ENCODE results near the gene PHKG2.

PHKG2 gene

DNA sequence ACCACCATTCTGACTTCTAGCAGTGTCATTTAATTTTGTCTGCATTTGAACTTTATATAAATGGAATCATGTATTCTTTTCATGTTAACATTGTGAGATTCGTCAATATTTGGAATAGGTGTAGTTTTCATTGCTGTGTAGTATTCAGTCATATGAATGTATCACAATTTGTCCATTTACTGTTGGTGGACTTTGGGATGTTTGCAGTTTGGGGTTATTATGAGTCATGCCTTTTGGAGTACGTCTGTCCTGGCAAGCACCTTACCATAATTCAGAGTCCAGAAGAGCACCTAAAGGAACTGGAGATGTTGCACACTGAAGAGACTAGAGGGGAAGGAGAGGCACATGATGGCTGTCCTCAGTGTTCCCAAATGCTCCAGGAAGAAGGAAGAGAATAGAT is 3.1 kb upstream of the PHKG2 start:
- Histone ChIP-seq H3K27ac (ENCODE audit: low read depth, low read length) (no peak overlapping the region), H3K9ac (ENCODE audit: low read length) (no peak overlapping the region), H3K9me3 (ENCODE audit: control insufficient read depth, insufficient read depth, low read depth, low read length) (no peaks in the 10 kb centered on the region), H3K27me3 (ENCODE audit: control insufficient read depth, insufficient read depth, low read length) (no peaks in the 10 kb centered on the region), H3K4me3 (ENCODE audit: low read depth, low read length) (no peak overlapping the region), H3K4me1 (ENCODE audit: control insufficient read depth, insufficient read depth, low read length) (peaks cover 20% of the 10 kb centered on the region; the same call in 1 of the 2 replicates), H3K36me3 (ENCODE audit: control insufficient read depth, insufficient read depth, low read length) (peaks cover 31% of the 10 kb centered on the region)

DNA sequence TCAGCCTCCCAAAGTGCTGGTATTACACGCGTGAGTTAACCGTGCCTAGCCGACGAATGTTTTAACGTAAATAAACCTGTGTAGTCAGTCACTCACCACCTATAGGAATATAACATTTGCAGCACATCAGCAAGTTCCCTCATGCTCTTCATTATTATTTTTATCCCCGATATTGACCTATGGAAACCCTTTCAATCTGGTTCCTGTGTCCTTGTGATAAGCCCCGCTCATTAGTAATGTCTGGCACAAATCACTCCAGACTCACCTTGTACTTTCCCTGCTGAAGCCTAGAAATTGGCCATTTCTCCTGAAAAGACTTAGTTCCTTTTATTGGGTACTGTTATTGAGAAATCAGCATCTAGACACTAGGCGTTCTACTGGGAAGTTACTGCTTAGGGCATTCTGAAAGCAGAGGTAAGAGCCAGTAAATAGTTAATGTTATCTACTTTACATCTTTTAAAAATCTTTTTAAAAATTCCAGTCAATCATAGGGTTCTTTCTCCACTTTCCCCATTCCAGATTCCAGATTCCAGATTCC is 1.5 kb upstream of the PHKG2 start:
- no peaks in the 10 kb centered on the region for H3K27me3 ChIP-seq (ENCODE audit: control insufficient read depth, insufficient read depth, low read length)
- H3K36me3 ChIP-seq (ENCODE audit: control insufficient read depth, insufficient read depth, low read length) = peaks cover 41% of the 10 kb centered on the region
- no peak overlapping the region for H3K27ac ChIP-seq (ENCODE audit: low read depth, low read length)
- H3K9me3 ChIP-seq (ENCODE audit: control insufficient read depth, insufficient read depth, low read depth, low read length) = no peaks in the 10 kb centered on the region
- no peak overlapping the region for H3K4me3 ChIP-seq (ENCODE audit: low read depth, low read length)
- 0 out of 2 replicates have a peak, but pooled peaks cover 7% of the 10 kb centered on the region for H3K4me1 ChIP-seq (ENCODE audit: control insufficient read depth, insufficient read depth, low read length)
- no peak overlapping the region for H3K9ac ChIP-seq (ENCODE audit: low read length)

DNA sequence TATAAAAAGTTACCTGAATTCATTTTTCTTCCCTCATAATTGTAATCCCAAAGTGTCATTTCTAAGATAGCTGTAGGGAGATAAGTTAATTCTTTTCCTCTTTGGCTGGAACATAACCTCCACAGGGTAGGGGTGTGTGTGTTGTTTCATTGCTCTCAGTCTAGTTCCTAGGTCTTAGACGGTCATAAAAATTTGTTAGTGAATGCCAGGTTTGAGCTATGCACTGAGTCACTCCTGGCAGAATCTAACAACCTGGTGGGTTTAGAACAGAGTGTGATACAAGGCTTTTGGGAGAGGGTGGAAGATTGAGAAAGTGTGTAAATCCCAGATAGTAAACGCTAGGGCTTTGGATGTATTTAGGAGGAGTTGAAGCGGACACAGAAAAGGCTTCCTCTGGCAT is 894 bp upstream of the PHKG2 start:
- Histone ChIP-seq H3K9ac (ENCODE audit: low read length) (peak overlapping the region; percentile 86), H3K9me3 (ENCODE audit: control insufficient read depth, insufficient read depth, low read depth, low read length) (no peaks in the 10 kb centered on the region), H3K27me3 (ENCODE audit: control insufficient read depth, insufficient read depth, low read length) (no peaks in the 10 kb centered on the region), H3K4me3 (ENCODE audit: low read depth, low read length) (peak overlapping the region; percentile 87), H3K36me3 (ENCODE audit: control insufficient read depth, insufficient read depth, low read length) (peaks cover 37% of the 10 kb centered on the region), H3K27ac (ENCODE audit: low read depth, low read length) (peak overlapping the region; percentile 11; the same call in 1 of the 2 replicates), H3K4me1 (ENCODE audit: control insufficient read depth, insufficient read depth, low read length) (0 out of 2 replicates have a peak, but pooled peaks cover 6% of the 10 kb centered on the region)

DNA sequence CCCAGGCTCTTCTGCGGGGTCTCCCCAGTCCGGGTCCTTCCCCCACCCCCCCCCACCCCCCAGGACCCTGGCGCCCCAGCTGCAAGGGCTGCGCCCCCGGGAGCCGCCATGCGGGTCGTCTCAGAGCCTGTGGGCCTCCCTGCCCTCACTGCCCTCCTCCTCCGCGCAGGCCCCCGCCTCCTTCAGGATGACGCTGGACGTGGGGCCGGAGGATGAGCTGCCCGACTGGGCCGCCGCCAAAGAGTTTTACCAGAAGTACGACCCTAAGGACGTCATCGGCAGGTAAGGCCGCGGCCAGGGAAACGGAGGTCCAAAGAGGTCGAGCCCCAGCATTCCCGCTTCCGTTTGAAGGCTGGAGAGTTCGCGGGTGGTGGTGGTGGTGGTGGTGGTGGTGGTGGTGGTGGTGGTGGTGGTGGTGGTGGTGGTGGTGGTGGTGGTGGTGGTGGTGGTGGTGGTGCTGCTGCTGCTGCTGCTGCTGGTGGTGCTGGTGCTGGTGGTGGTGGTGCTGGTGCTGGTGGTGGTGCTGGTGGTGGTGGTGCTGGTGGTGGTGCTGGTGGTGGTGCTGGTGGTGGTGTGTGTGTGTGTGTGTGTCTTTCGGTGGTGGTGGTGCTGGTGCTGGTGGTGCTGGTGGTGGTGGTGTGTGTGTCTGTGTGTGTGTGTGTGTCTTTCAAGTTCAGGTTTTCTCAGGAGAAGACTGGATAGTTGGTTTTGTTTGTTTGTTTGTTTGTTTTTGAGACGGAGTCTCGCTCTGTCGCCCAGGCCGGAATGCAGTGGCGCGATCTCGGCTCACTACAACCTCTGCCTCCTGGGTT is 615 bp downstream of the PHKG2 start:
- H3K27ac ChIP-seq (ENCODE audit: low read depth, low read length) = no peak overlapping the region
- peaks cover 41% of the 10 kb centered on the region for H3K36me3 ChIP-seq (ENCODE audit: control insufficient read depth, insufficient read depth, low read length)

DNA sequence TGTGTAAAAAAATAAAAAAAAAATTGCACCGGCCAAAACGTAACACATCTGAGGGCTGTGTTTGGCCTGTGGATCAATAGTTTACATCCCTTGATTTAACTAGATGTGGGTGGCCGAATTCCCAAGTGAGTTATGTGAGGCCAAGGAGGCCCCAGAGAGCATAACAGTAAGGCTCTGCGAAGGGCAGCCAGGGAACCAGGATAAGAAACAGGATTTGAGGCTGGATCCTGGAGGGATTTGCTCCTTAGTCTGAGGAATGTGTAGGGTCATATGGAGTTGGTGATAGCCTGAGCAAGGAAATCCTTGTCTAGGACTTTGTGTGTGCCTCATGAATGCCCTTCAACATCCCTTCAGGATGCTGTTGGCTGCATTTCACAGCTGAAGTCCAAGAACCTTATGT is 2.0 kb downstream of the PHKG2 start:
- H3K9ac ChIP-seq (ENCODE audit: low read length) = no peak overlapping the region
- H3K4me1 ChIP-seq (ENCODE audit: control insufficient read depth, insufficient read depth, low read length) = 0 out of 2 replicates have a peak, but pooled peaks cover 6% of the 10 kb centered on the region
- no peak overlapping the region for H3K27ac ChIP-seq (ENCODE audit: low read depth, low read length)
- no peak overlapping the region for H3K4me3 ChIP-seq (ENCODE audit: low read depth, low read length)
- peaks cover 45% of the 10 kb centered on the region for H3K36me3 ChIP-seq (ENCODE audit: control insufficient read depth, insufficient read depth, low read length)
- no peaks in the 10 kb centered on the region for H3K9me3 ChIP-seq (ENCODE audit: control insufficient read depth, insufficient read depth, low read depth, low read length)
- H3K27me3 ChIP-seq (ENCODE audit: control insufficient read depth, insufficient read depth, low read length) = no peaks in the 10 kb centered on the region

More for the DNA sequence above, 615 bp downstream of the PHKG2 start:
- H3K9ac ChIP-seq (ENCODE audit: low read length) = peak overlapping the region; percentile 86
- no peaks in the 10 kb centered on the region for H3K27me3 ChIP-seq (ENCODE audit: control insufficient read depth, insufficient read depth, low read length)
- H3K4me3 ChIP-seq (ENCODE audit: low read depth, low read length) = peak overlapping the region; percentile 87
- no peaks in the 10 kb centered on the region for H3K9me3 ChIP-seq (ENCODE audit: control insufficient read depth, insufficient read depth, low read depth, low read length)
- 0 out of 2 replicates have a peak, but pooled peaks cover 6% of the 10 kb centered on the region for H3K4me1 ChIP-seq (ENCODE audit: control insufficient read depth, insufficient read depth, low read length)

DNA sequence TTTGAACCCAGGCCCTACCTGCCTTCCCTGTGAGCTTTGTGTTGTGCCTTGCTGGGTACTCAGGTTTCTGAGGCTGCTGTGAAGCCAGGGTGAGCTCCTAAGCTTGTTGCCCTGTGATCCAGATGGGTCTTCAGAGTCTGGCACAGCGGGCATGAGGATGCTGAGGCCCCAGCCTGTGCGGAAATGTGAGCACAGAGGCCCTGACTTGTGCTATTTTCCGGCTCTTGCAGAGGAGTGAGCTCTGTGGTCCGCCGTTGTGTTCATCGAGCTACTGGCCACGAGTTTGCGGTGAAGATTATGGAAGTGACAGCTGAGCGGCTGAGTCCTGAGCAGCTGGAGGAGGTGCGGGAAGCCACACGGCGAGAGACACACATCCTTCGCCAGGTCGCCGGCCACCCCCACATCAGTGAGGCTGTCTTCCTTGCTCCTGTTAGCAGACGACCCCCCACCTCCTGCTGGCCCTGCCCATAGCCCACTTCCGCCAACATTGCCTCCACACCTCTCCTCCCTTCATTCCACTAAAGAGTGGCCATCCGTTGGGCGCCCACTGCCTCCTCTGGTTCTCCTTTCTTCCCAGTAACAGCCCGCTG is 2.7 kb downstream of the PHKG2 start:
- H3K27ac ChIP-seq (ENCODE audit: low read depth, low read length) = no peak overlapping the region
- no peak overlapping the region for H3K9ac ChIP-seq (ENCODE audit: low read length)
- H3K4me1 ChIP-seq (ENCODE audit: control insufficient read depth, insufficient read depth, low read length) = 0 out of 2 replicates have a peak, but pooled peaks cover 6% of the 10 kb centered on the region
- H3K4me3 ChIP-seq (ENCODE audit: low read depth, low read length) = no peak overlapping the region
- H3K27me3 ChIP-seq (ENCODE audit: control insufficient read depth, insufficient read depth, low read length) = no peaks in the 10 kb centered on the region
- no peaks in the 10 kb centered on the region for H3K9me3 ChIP-seq (ENCODE audit: control insufficient read depth, insufficient read depth, low read depth, low read length)
- peaks cover 52% of the 10 kb centered on the region for H3K36me3 ChIP-seq (ENCODE audit: control insufficient read depth, insufficient read depth, low read length)

DNA sequence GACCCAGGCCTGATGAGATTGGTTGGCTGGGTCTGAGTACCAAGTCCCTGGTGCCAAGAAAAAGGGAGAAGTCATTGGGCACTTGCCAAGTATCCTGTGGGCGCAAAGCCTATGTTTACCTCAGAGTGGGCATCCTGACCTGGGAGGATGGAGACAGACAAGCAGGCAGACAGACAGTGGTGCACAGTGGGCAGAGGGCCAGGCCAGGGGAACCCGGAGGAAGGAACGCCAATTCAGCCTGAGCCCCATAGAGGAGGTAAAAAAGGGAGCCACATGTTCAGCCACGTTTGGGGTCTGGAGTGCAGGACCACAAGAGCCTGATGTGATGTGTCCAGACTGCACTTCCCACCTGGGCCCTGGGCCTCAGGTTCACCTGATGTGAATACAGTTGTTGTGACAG is 5.4 kb downstream of the PHKG2 start:
- Histone ChIP-seq H3K4me3 (ENCODE audit: low read depth, low read length) (no peak overlapping the region), H3K36me3 (ENCODE audit: control insufficient read depth, insufficient read depth, low read length) (peaks cover 66% of the 10 kb centered on the region), H3K4me1 (ENCODE audit: control insufficient read depth, insufficient read depth, low read length) (no peaks in the 10 kb centered on the region), H3K9me3 (ENCODE audit: control insufficient read depth, insufficient read depth, low read depth, low read length) (no peaks in the 10 kb centered on the region), H3K27me3 (ENCODE audit: control insufficient read depth, insufficient read depth, low read length) (no peaks in the 10 kb centered on the region), H3K9ac (ENCODE audit: low read length) (no peak overlapping the region), H3K27ac (ENCODE audit: low read depth, low read length) (no peak overlapping the region)

DNA sequence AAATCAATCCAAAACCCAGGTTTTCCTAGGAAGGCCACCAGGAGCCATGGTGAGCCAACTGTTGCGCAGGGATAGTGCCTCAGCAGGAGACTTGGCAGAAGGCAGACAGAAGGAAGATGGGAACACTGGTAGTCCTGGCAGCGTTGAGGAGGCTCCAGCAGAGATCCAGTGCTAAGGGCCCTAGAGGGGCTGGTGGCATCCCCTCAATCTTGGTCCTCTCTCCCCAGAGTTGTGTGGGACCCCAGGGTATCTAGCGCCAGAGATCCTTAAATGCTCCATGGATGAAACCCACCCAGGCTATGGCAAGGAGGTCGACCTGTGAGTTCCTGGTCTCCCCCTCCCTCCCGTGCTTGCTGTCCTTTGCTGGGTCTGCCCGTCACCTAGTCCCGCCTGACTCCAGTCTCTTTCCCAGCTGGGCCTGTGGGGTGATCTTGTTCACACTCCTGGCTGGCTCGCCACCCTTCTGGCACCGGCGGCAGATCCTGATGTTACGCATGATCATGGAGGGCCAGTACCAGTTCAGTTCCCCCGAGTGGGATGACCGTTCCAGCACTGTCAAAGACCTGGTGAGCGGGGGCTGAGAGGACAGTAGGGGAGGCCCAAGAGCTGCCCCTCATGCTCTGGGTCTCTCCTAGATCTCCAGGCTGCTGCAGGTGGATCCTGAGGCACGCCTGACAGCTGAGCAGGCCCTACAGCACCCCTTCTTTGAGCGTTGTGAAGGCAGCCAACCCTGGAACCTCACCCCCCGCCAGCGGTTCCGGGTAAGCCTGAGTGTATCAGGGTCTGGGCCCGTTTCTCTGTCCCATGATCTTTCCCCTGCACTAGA is 7.9 kb downstream of the PHKG2 start:
- no peak overlapping the region for H3K4me3 ChIP-seq (ENCODE audit: low read depth, low read length)
- peaks cover 3% of the 10 kb centered on the region; the same call in 1 of the 2 replicates for H3K4me1 ChIP-seq (ENCODE audit: control insufficient read depth, insufficient read depth, low read length)
- H3K36me3 ChIP-seq (ENCODE audit: control insufficient read depth, insufficient read depth, low read length) = peaks cover 61% of the 10 kb centered on the region
- no peaks in the 10 kb centered on the region for H3K9me3 ChIP-seq (ENCODE audit: control insufficient read depth, insufficient read depth, low read depth, low read length)
- H3K9ac ChIP-seq (ENCODE audit: low read length) = no peak overlapping the region
- H3K27me3 ChIP-seq (ENCODE audit: control insufficient read depth, insufficient read depth, low read length) = no peaks in the 10 kb centered on the region
- H3K27ac ChIP-seq (ENCODE audit: low read depth, low read length) = no peak overlapping the region

DNA sequence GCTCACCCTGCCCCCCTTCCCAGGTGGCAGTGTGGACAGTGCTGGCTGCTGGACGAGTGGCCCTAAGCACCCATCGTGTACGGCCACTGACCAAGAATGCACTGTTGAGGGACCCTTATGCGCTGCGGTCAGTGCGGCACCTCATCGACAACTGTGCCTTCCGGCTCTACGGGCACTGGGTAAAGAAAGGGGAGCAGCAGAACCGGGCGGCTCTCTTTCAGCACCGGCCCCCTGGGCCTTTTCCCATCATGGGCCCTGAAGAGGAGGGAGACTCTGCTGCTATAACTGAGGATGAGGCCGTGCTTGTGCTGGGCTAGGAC is 8.5 kb downstream of the PHKG2 start:
- H3K27ac ChIP-seq (ENCODE audit: low read depth, low read length) = no peak overlapping the region
- H3K27me3 ChIP-seq (ENCODE audit: control insufficient read depth, insufficient read depth, low read length) = no peaks in the 10 kb centered on the region
- no peaks in the 10 kb centered on the region for H3K9me3 ChIP-seq (ENCODE audit: control insufficient read depth, insufficient read depth, low read depth, low read length)
- peaks cover 3% of the 10 kb centered on the region; the same call in 1 of the 2 replicates for H3K4me1 ChIP-seq (ENCODE audit: control insufficient read depth, insufficient read depth, low read length)
- no peak overlapping the region for H3K4me3 ChIP-seq (ENCODE audit: low read depth, low read length)
- no peak overlapping the region for H3K9ac ChIP-seq (ENCODE audit: low read length)
- H3K36me3 ChIP-seq (ENCODE audit: control insufficient read depth, insufficient read depth, low read length) = peaks cover 56% of the 10 kb centered on the region

DNA sequence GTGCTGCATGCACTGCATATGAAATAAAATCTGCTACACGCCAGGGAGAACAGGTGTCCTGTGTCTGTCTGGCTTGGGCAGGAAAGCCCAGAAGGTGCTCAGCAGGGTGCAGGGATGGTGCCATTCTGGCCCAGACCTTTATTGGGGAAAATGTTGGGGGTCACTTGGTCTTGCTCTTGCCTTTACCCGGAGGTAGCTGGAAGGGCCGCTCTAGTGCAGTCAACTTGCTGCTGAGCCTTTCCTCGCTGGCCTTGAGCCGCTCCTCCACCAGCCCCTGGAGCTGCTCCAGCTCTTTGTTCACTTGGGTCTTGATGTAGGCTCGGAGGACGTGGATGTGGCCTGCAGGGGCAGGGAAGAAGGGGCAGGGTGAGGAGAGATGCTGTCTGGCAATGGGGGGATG is 9.1 kb downstream of the PHKG2 start:
- Histone ChIP-seq H3K9me3 (ENCODE audit: control insufficient read depth, insufficient read depth, low read depth, low read length) (no peaks in the 10 kb centered on the region), H3K36me3 (ENCODE audit: control insufficient read depth, insufficient read depth, low read length) (peaks cover 54% of the 10 kb centered on the region), H3K27me3 (ENCODE audit: control insufficient read depth, insufficient read depth, low read length) (no peaks in the 10 kb centered on the region)

More for the DNA sequence above, 9.1 kb downstream of the PHKG2 start:
- Histone ChIP-seq H3K4me3 (ENCODE audit: low read depth, low read length) (no peak overlapping the region), H3K27ac (ENCODE audit: low read depth, low read length) (no peak overlapping the region), H3K4me1 (ENCODE audit: control insufficient read depth, insufficient read depth, low read length) (peaks cover 3% of the 10 kb centered on the region; the same call in 1 of the 2 replicates), H3K9ac (ENCODE audit: low read length) (no peak overlapping the region)

All from HUES6 (cell line).